K562 (cell line): Measurements from ENCODE around the gene ATP9A. TPM values are rescaled to one million over a fixed set of nuclear protein-coding genes. Genes with fewer than 3 reads are reported as not detected.

Experiments
- ATAC-seq: fragments of 200-7000 bp; cut with Tn5 transposase; 3 replicates; pipeline ENCODE4 v1.9.1; 2020; ENCODE audit warnings: moderate library complexity
- BruUV-seq: library from RNA; stranded (reverse); fragments of 400-500 nt; replicated peaks from 2 replicates; lab custom pipeline; 2021; lab: Mats Ljungman, UMichigan
- CTCF ChIA-PET: fragments of 300-600 bp; formaldehyde crosslinking; extraction: SDS; loops from one replicate; lab custom pipeline; 2021; ENCODE audit warnings: low intra/inter-chr PET ratio; lab: Yijun Ruan, JAX
- POLR2A ChIA-PET: fragments of 300-600, 350-650 bp; sonication (Branson Sonifier 250); formaldehyde crosslinking; extraction: SDS; loops from one replicate; lab custom pipeline; 2021; ENCODE audit warnings: antibody characterized with exemption, inconsistent platforms; lab: Yijun Ruan, JAX
- DNase-seq, 4 experiments: peaks; one replicate each; pipeline versions ENCODE4 v3.0.0 to v3.0.0-alpha.2; 2011 to 2018; ENCODE audit warnings: low spot score in 3 of 4, mixed read lengths in 3 of 4; ENCODE audit errors: extremely low read depth in 1 of 4
- FAIRE-seq: peaks from 2 replicates; lab custom pipeline; 2011; peaks lifted over from hg19 to GRCh38; lab: Jason Lieb, UNC
- H2AFZ ChIP-seq: 2 replicates; pipeline ENCODE4 v1.6.0; 2011; ENCODE audit warnings: low read depth, low read length, control low read depth, inconsistent platforms
- H3K27ac ChIP-seq: fragments of 200-600 bp; 3 replicates; pipeline ENCODE4 v1.8.0; 2011; ENCODE audit warnings: low read depth, mild to moderate bottlenecking, control low read depth, inconsistent platforms, low read length, moderate library complexity, mixed read lengths; ENCODE audit errors: extremely low read depth
- H3K27me3 ChIP-seq, 2 experiments: fragments of 300-600 bp in 1 of 2; 2 replicates in 1 of 2; 3 replicates in 1 of 2; pipeline versions ENCODE4 v1.6.0 to v1.8.0; 2011; ENCODE audit warnings: inconsistent platforms in 2 of 2, low read length in 2 of 2, mild to moderate bottlenecking in 1 of 2, mixed read lengths in 1 of 2, moderate library complexity in 1 of 2; ENCODE audit not compliant: control insufficient read depth in 2 of 2, insufficient read depth in 2 of 2
- H3K36me3 ChIP-seq: fragments of 300-600 bp; 3 replicates; pipeline ENCODE4 v1.8.0; 2011; ENCODE audit warnings: mild to moderate bottlenecking, low read length, inconsistent platforms; ENCODE audit not compliant: control insufficient read depth, insufficient read depth
- H3K4me1 ChIP-seq, 2 experiments: fragments of 200-600 bp in 1 of 2; replicated peaks in 1 of 2; 2 replicates in 1 of 2; 3 replicates in 1 of 2; pipeline versions ENCODE4 v1.5.1 to v1.8.0; 2011; ENCODE audit warnings: inconsistent platforms in 2 of 2, low read length in 2 of 2, mild to moderate bottlenecking in 1 of 2, mixed read lengths in 1 of 2, moderate library complexity in 1 of 2; ENCODE audit not compliant: control insufficient read depth in 2 of 2, insufficient read depth in 2 of 2
- H3K4me2 ChIP-seq: 2 replicates; pipeline ENCODE4 v1.6.1; 2011; ENCODE audit warnings: low read length, control low read depth, inconsistent platforms, mixed read lengths; ENCODE audit not compliant: insufficient read depth
- H3K4me3 ChIP-seq: fragments of 200-600 bp; sonication (generic), shearing (Covaris generic); 2 replicates; pipeline ENCODE4 v1.5.1; 2016; ENCODE audit warnings: control low read depth, inconsistent platforms
- H3K79me2 ChIP-seq: fragments of 200-600 bp; 3 replicates; pipeline ENCODE4 v1.8.0; 2011; ENCODE audit warnings: low read length, inconsistent platforms; ENCODE audit not compliant: control insufficient read depth, insufficient read depth
- H3K9ac ChIP-seq, 2 experiments: 2 replicates each; pipeline versions ENCODE4 v1.6.0 to v1.6.1; 2011; ENCODE audit warnings: low read depth in 2 of 2, low read length in 2 of 2, control low read depth in 1 of 2, inconsistent platforms in 1 of 2, mild to moderate bottlenecking in 1 of 2, mixed read lengths in 1 of 2; ENCODE audit not compliant: insufficient read depth in 1 of 2
- H3K9me1 ChIP-seq: one replicate; pipeline ENCODE4 v1.6.0; 2011; ENCODE audit warnings: inconsistent platforms, mild to moderate bottlenecking, low read length, moderate library complexity; ENCODE audit not compliant: control insufficient read depth, insufficient read depth
- H3K9me3 ChIP-seq: replicated peaks from 2 replicates; pipeline ENCODE4 v1.5.1; 2011; ENCODE audit warnings: low read depth, low read length, inconsistent platforms; ENCODE audit not compliant: control insufficient read depth, insufficient read depth
- H4K20me1 ChIP-seq: replicated peaks from 2 replicates; pipeline ENCODE4 v1.6.1; 2011; ENCODE audit warnings: low read length, inconsistent platforms, mixed read lengths; ENCODE audit not compliant: control insufficient read depth, insufficient read depth
- DNMT1 ChIP-seq: fragments of 450-650 bp; IDR thresholded peaks from 2 replicates; pipeline ENCODE4 v1.6.1; 2016; ENCODE audit warnings: antibody characterized with exemption, mild to moderate bottlenecking
- EZH2 ChIP-seq: IDR thresholded peaks from 2 replicates; pipeline ENCODE4 v1.6.1; 2012; ENCODE audit warnings: low read depth, mild to moderate bottlenecking, inconsistent platforms, low read length, borderline replicate concordance
- GABPB1 ChIP-seq: sonication (generic); formaldehyde crosslinking; IDR thresholded peaks from 2 replicates; pipeline ENCODE4 v1.8.0; 2022; ENCODE audit warnings: mild to moderate bottlenecking, missing genetic modification reagents
- KDM5B ChIP-seq: fragments of 200-600 bp; sonication (generic); IDR thresholded peaks from 2 replicates; pipeline ENCODE4 v1.6.1; 2012; ENCODE audit warnings: low read depth, mild to moderate bottlenecking, moderate library complexity, low read length, control low read depth, inconsistent platforms; ENCODE audit not compliant: insufficient replicate concordance
- LCOR ChIP-seq: sonication (generic); formaldehyde crosslinking; IDR thresholded peaks from 2 replicates; pipeline ENCODE4 v1.8.0; 2022; ENCODE audit warnings: mild to moderate bottlenecking, missing genetic modification reagents
- NR4A1 ChIP-seq, 2 experiments: fragments of 250-450 bp in 1 of 2; fragments of 450-650 bp in 1 of 2; sonication (Bioruptor Pico) in 1 of 2; IDR thresholded peaks; 2 replicates each; pipeline versions ENCODE4 v1.4.0 to v1.6.1; 2016 to 2020; ENCODE audit warnings: mild to moderate bottlenecking in 2 of 2, missing compliant biosample characterization in 1 of 2, missing genetic modification characterization in 1 of 2, moderate library complexity in 1 of 2
- PRMT5 ChIP-seq: sonication (generic); formaldehyde crosslinking; IDR thresholded peaks from 2 replicates; pipeline ENCODE4 v1.5.0; 2020; ENCODE audit warnings: missing genetic modification reagents
- WGBS: fragments of 100-300 bp; shearing (Covaris generic); methylation state at CpG from one replicate; pipeline ENCODE4 v1.1.6; 2016; ENCODE audit warnings: low coverage, mixed read lengths; ENCODE audit not compliant: insufficient coverage; ENCODE audit errors: missing lambda C conversion rate; 5-methylcytosine and 5-hydroxymethylcytosine counted together
- in situ Hi-C: fragments of 300-500 bp; cut with MboI; formaldehyde crosslinking; loops from 4 replicates; pipeline ENCODE4 v1.15.0; 2018; ENCODE audit warnings: inconsistent platforms, mixed read lengths
- intact Hi-C: fragments of 100-400 bp; cut with micrococcal nuclease; formaldehyde crosslinking; loops from 2 replicates; pipeline ENCODE4 v1.14.2; 2022
- polyA plus RNA-seq, 8 experiments: library from polyadenylated mRNA; depleted of rRNA in 4 of 8; stranded (reverse) in 5 of 8; unstranded in 3 of 8; fragments of >200 nt; fragmentation: Nextera tagmentation in 2 of 8; fragmentation: Illumina TruSeq in 1 of 8; extraction: Ambion mirVana in 2 of 8; extraction: Trizol in 1 of 8; gene quantifications; 2 replicates each; pipeline versions ENCODE4 v1.2.1 to v1.2.3, GENCODE V29; 2011 to 2014; ENCODE audit warnings: inconsistent platforms in 1 of 8, missing spikeins in 1 of 8
- total RNA-seq, 7 experiments: library from RNA; depleted of rRNA in 6 of 7; stranded (reverse); fragments of >200 nt in 6 of 7; fragmentation: Illumina TruSeq in 2 of 7; extraction: Trizol in 2 of 7; gene quantifications; 2 replicates each; pipeline versions ENCODE4 v1.2.1 to v1.2.3, GENCODE V29; 2011 to 2021; ENCODE audit warnings: low replicate concordance in 1 of 7

ATP9A gene
- total and polyA plus RNA-seq, 9 of the 15 experiments (the other 6 are each of a cell fraction or from before 2014, with no cell fraction given): 0.18 to 0.62 (median 0.29) TPM

- Histone ChIP-seq H3K36me3 (no peaks in the 10 kb centered on the region), H3K79me2 (no peaks in the 10 kb centered on the region), H3K4me1 (peaks cover 0 to 7% of the 10 kb centered on the region in 2 experiments; a peak in 3 of 5 replicates), H3K4me2 (no peak overlapping the region), H3K9ac (no peak overlapping the region), H3K9me3 (0 out of 2 replicates have a peak, but pooled peaks cover 2% of the 10 kb centered on the region), H2AFZ (no peak overlapping the region), H3K27ac (no peak overlapping the region), H3K9me1 (no peaks in the 10 kb centered on the region), H4K20me1 (no peaks in the 10 kb centered on the region; the same call in 1 of the 2 replicates), H3K4me3 (no peak overlapping the region), H3K27me3 (peaks cover 13 to 24% of the 10 kb centered on the region in 2 experiments; a peak in 4 of 5 replicates)
- FAIRE-seq (no peak), ATAC-seq (no peak), DNase-seq (no peak)
- CTCF ChIA-PET: no interaction called here
- WGBS: 9% methylated on average over 17 of the region's 17 CpGs
- TF ChIP-seq LCOR: no peak
- TF ChIP-seq NR4A1 (CRISPR knock-in tag; IDR thresholded peaks at IDR 0.05): no peak
- TF ChIP-seq NR4A1 (tag; IDR thresholded peaks at IDR 0.05): no peak
- no peak for TF ChIP-seq PRMT5 (CRISPR knock-in tag)
- no peak for TF ChIP-seq DNMT1
- no peak for TF ChIP-seq KDM5B
- no peak for TF ChIP-seq GABPB1 (CRISPR knock-in tag)
- TF ChIP-seq EZH2: no peak
- POLR2A ChIA-PET: interaction anchor here (1.2 kb wide), 1 partner anchor 10 kb away, joined by 4 read pairs; no protein-coding TSS in a partner anchor
- no TSS peak for BruUV-seq
- intact Hi-C loops: loop anchor here (10.0 kb wide), 1 partner anchor 317 kb away; no protein-coding TSS in a partner anchor
- in situ Hi-C loops: no loop called here
Observed at GRCh38 chr20:51647674-51648570, 120.3 kb downstream of the ATP9A start.
